Astrocyte (in vitro differentiated cells and primary cell): ENCODE data around the gene ABHD12.

Source experiments
- EZH2 ChIP-seq: IDR thresholded peaks from 2 replicates; pipeline ENCODE4 v1.6.1; 2012; ENCODE audit warnings: mild to moderate bottlenecking, low read length, inconsistent platforms; ENCODE audit not compliant: insufficient read depth
- TF ChIP-seq, protein P1 (sequence below): IDR thresholded peaks from 2 replicates; pipeline ENCODE4 v1.5.1; 2011; ENCODE audit warnings: low read depth, mild to moderate bottlenecking, inconsistent platforms, low read length, moderate library complexity; ENCODE audit not compliant: insufficient read depth

DNA sequence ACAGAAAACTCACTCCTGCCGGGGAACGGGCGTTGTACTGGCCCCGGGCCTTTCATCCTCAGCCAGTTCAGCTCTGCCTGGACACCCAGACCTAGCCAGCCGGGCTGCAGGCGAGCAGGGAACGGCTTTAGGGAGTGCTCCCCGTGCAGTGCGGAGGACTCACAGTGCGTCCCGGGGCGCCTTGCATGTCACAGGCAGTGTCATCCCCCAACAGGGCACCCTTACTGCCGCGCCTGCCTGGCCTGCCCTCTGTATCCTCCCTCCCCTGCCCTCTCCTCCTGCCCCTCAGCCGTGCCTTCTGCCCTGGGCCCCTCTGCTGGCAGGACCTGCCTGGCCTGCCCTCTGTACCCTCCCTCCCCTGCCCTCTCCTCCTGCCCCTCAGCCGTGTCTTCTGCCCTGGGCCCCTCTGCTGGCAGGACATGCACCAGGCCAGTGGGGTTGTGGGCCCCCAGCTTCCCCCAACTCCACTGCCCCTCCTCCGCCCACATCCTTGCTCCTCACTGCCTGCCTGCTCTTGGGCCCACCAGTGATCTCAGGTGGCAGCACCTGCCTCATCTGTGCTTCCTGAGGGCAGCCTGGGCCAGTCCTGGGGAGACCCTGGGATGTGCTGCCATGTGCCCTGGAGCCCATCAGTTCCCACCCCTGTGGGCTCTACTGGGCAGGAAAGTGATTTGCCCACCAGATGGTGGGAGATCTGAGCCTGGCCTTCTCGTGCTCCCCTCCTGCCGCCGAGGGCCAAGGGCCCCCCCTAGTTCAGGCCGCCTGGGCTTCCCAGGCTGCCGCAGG lies 99.8 kb downstream of the ABHD12 start:
- no peak for TF ChIP-seq EZH2
- TF ChIP-seq, protein P1, sequence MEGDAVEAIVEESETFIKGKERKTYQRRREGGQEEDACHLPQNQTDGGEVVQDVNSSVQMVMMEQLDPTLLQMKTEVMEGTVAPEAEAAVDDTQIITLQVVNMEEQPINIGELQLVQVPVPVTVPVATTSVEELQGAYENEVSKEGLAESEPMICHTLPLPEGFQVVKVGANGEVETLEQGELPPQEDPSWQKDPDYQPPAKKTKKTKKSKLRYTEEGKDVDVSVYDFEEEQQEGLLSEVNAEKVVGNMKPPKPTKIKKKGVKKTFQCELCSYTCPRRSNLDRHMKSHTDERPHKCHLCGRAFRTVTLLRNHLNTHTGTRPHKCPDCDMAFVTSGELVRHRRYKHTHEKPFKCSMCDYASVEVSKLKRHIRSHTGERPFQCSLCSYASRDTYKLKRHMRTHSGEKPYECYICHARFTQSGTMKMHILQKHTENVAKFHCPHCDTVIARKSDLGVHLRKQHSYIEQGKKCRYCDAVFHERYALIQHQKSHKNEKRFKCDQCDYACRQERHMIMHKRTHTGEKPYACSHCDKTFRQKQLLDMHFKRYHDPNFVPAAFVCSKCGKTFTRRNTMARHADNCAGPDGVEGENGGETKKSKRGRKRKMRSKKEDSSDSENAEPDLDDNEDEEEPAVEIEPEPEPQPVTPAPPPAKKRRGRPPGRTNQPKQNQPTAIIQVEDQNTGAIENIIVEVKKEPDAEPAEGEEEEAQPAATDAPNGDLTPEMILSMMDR: no peak
